Activated CD8-positive, alpha-beta memory T cell treated with anti-CD3 and anti-CD28 coated beads for 1 hour (primary cell): ENCODE results near the gene ACSS1.

Experiments
- DNase-seq, 2 donors: peaks; one replicate each; pipeline ENCODE4 v3.0.0-alpha.2; 2020; ENCODE audit warnings: low read depth in 1 of 2; ENCODE audit errors: extremely low read depth in 1 of 2

The ACSS1 gene

GRCh38 chr20:24961384-24962181 lies 96.4 kb downstream of the ACSS1 start:
- DNase-seq: no peak

GRCh38 chr20:24960861-24961260 lies 97.1 kb downstream of the ACSS1 start:
- no peak for DNase-seq

- DNase-seq: no peak
Measured at GRCh38 chr20:24960302-24960801, 97.6 kb downstream of the ACSS1 start.

- DNase-seq: no peak
Measured at GRCh38 chr20:24959591-24960301, 98.2 kb downstream of the ACSS1 start.

GRCh38 chr20:24958506-24959385 lies 99.2 kb downstream of the ACSS1 start:
- DNase-seq: no peak

- no peak for DNase-seq
Measured at GRCh38 chr20:24957326-24958016, 100.5 kb downstream of the ACSS1 start.
